Endothelial cell of umbilical vein (primary cell): ENCODE measurements around the gene FMN1.

ENCODE experiments used
- CTCF ChIP-seq, 2 donors: IDR thresholded peaks; 1 replicate in 1 of 2; 2 replicates in 1 of 2; pipeline ENCODE4 v1.5.1; 2011; ENCODE audit warnings: low read length in 2 of 2, mild to moderate bottlenecking in 2 of 2, moderate library complexity in 2 of 2, control low read depth in 1 of 2, inconsistent platforms in 1 of 2, low read depth in 1 of 2; ENCODE audit not compliant: insufficient read depth in 1 of 2; ENCODE audit errors: extremely low read depth in 1 of 2
- EZH2 ChIP-seq: IDR thresholded peaks from 2 replicates; pipeline ENCODE4 v1.6.1; 2012; ENCODE audit warnings: borderline replicate concordance, low read depth, mild to moderate bottlenecking, moderate library complexity, low read length, inconsistent platforms; ENCODE audit not compliant: severe bottlenecking
- JUN ChIP-seq: IDR thresholded peaks from 2 replicates; pipeline ENCODE4 v1.6.1; 2011; ENCODE audit warnings: borderline replicate concordance, low read depth; ENCODE audit not compliant: insufficient read length, insufficient read depth
- MAX ChIP-seq: IDR thresholded peaks from 2 replicates; pipeline ENCODE4 v1.6.1; 2011; ENCODE audit not compliant: insufficient read depth, insufficient read length
- MYC ChIP-seq: IDR thresholded peaks from one replicate; pipeline ENCODE4 v1.6.1; 2011; ENCODE audit warnings: mild to moderate bottlenecking, low read depth, low read length
- POLR2A ChIP-seq: IDR thresholded peaks from 2 replicates; pipeline ENCODE4 v1.6.1; 2012; ENCODE audit warnings: low read depth, mild to moderate bottlenecking, control low read depth, low read length

GRCh38 chr15:32794973-32795372 lies 399.5 kb downstream of the FMN1 start:
- TF ChIP-seq CTCF (IDR thresholded peaks at IDR 0.05; ENCODE audit: extremely low read depth in 1 of 2, insufficient read depth in 1 of 2, low read depth in 1 of 2, low read length in 2 of 2) (no peak), EZH2 (no peak), JUN (no peak), POLR2A (no peak), MYC (no peak), MAX (no peak)
